CD4-positive, alpha-beta T cell treated with Interleukin-15 for 1 hour (primary cell): ENCODE results near the gene ABCC9.
"Not testable (repeated sequence)": the region's sequence is repeated elsewhere in the genome, so short reads cannot be mapped to it uniquely, and the experiment has no call there.

Source experiments
- DNase-seq: peaks from one replicate; pipeline ENCODE4 v3.0.0-alpha.2; 2020

The ABCC9 gene

GRCh38 chr12:21929972-21930371 is 11.3 kb downstream of the ABCC9 start:
- DNase-seq, result not testable (repeated sequence)

- DNase-seq, result no peak
Observed at GRCh38 chr12:21925296-21925913, 15.8 kb downstream of the ABCC9 start.

- no peak for DNase-seq
Observed at GRCh38 chr12:21921436-21921835, 19.8 kb downstream of the ABCC9 start.

GRCh38 chr12:21918456-21918855 is 22.8 kb downstream of the ABCC9 start:
- no peak for DNase-seq

GRCh38 chr12:21913823-21914222 is 27.4 kb downstream of the ABCC9 start:
- no peak for DNase-seq

- DNase-seq, result no peak
Observed at GRCh38 chr12:21912318-21912717, 28.9 kb downstream of the ABCC9 start.

- no peak for DNase-seq
Observed at GRCh38 chr12:21911832-21912231, 29.4 kb downstream of the ABCC9 start.

GRCh38 chr12:21910657-21911056 is 30.6 kb downstream of the ABCC9 start:
- no peak for DNase-seq

GRCh38 chr12:21907948-21908837 is 33.0 kb downstream of the ABCC9 start:
- no peak for DNase-seq

GRCh38 chr12:21906919-21907493 is 34.2 kb downstream of the ABCC9 start:
- no peak for DNase-seq

- not testable (repeated sequence) for DNase-seq
Observed at GRCh38 chr12:21899532-21899931, 41.7 kb downstream of the ABCC9 start.

- DNase-seq, result no peak
Observed at GRCh38 chr12:21895651-21896050, 45.6 kb downstream of the ABCC9 start.

- DNase-seq, result no peak
Observed at GRCh38 chr12:21894792-21895595, 46.2 kb downstream of the ABCC9 start.

- DNase-seq, result no peak
Observed at GRCh38 chr12:21893924-21894323, 47.3 kb downstream of the ABCC9 start.

- DNase-seq, result no peak
Observed at GRCh38 chr12:21892341-21892740, 48.9 kb downstream of the ABCC9 start.

- no peak for DNase-seq
Observed at GRCh38 chr12:21891751-21892217, 49.4 kb downstream of the ABCC9 start.

- no peak for DNase-seq
Observed at GRCh38 chr12:21888276-21888863, 52.9 kb downstream of the ABCC9 start.

- no peak for DNase-seq
Observed at GRCh38 chr12:21884936-21885335, 56.3 kb downstream of the ABCC9 start.

- no peak for DNase-seq
Observed at GRCh38 chr12:21882635-21883034, 58.6 kb downstream of the ABCC9 start.

- DNase-seq, result no peak
Observed at GRCh38 chr12:21881965-21882364, 59.3 kb downstream of the ABCC9 start.

GRCh38 chr12:21879312-21879711 is 61.9 kb downstream of the ABCC9 start:
- DNase-seq, result no peak

- DNase-seq, result no peak
Observed at GRCh38 chr12:21877293-21877982, 63.8 kb downstream of the ABCC9 start.
